Activated CD8-positive, alpha-beta memory T cell treated with anti-CD3 and anti-CD28 coated beads, Interleukin-2, amount 50 U/mL, for 24 hours (primary cell): ENCODE measurements around the gene ZNF75A.
A peak's percentile ranks its signal among the peaks of the same experiment; 100 is the strongest.
"Not testable (repeated sequence)": the region's sequence is repeated elsewhere in the genome, so short reads cannot be mapped to it uniquely, and the experiment has no call there.

ENCODE experiments used
- DNase-seq: peaks from one replicate; pipeline ENCODE4 v3.0.0-alpha.2; 2020; ENCODE audit errors: extremely low read depth

ZNF75A gene

GRCh38 chr16:3305109-3306068, at the start of gene ZNF75A, which contains the start of gene TIGD7:
ZNF75A (plus strand) TSS chr16:3305497; CDS start chr16:3308429, 2,932 bp downstream.
TIGD7 (minus strand) TSS chr16:3305430; CDS start chr16:3300614, 4,816 bp downstream.
- DNase-seq = peak; percentile 43

- DNase-seq = no peak
Observed at GRCh38 chr16:3256146-3256865, 49.0 kb upstream of the ZNF75A start, which contains the start of gene MEFV. MEFV (minus strand) TSS chr16:3256633; CDS start chr16:3256587, 46 bp downstream.

GRCh38 chr16:3256866-3257465, 48.3 kb upstream of the ZNF75A start:
- no peak for DNase-seq

- DNase-seq = no peak
Observed at GRCh38 chr16:3259836-3260235, 45.5 kb upstream of the ZNF75A start.

GRCh38 chr16:3262517-3262916, 42.8 kb upstream of the ZNF75A start:
- DNase-seq = no peak

- peak; percentile 97 for DNase-seq
Observed at GRCh38 chr16:3264137-3265036, 40.9 kb upstream of the ZNF75A start.

GRCh38 chr16:3266873-3267537, 38.3 kb upstream of the ZNF75A start:
- DNase-seq = no peak

- DNase-seq = no peak
Observed at GRCh38 chr16:3268294-3268693, 37.0 kb upstream of the ZNF75A start.

- not testable (repeated sequence) for DNase-seq
Observed at GRCh38 chr16:3270718-3271117, 34.6 kb upstream of the ZNF75A start.

GRCh38 chr16:3271281-3271680, 34.0 kb upstream of the ZNF75A start:
- not testable (repeated sequence) for DNase-seq

- no peak for DNase-seq
Observed at GRCh38 chr16:3274490-3274889, 30.8 kb upstream of the ZNF75A start.

- DNase-seq = no peak
Observed at GRCh38 chr16:3274947-3275346, 30.4 kb upstream of the ZNF75A start.

GRCh38 chr16:3276679-3277078, 28.6 kb upstream of the ZNF75A start:
- DNase-seq = no peak

GRCh38 chr16:3281222-3281820, 24.0 kb upstream of the ZNF75A start:
- no peak for DNase-seq

GRCh38 chr16:3282103-3282729, 23.1 kb upstream of the ZNF75A start:
- no peak for DNase-seq

GRCh38 chr16:3282730-3283542, 22.4 kb upstream of the ZNF75A start, which contains the start of gene ZNF263:
ZNF263 (plus strand) TSS chr16:3283491; CDS start chr16:3283819, 328 bp downstream.
- peak; percentile 83 for DNase-seq

GRCh38 chr16:3283543-3284447, 21.5 kb upstream of the ZNF75A start:
- DNase-seq = no peak

GRCh38 chr16:3285131-3285530, 20.2 kb upstream of the ZNF75A start:
- no peak for DNase-seq
